ENCODE data around the gene HEATR9. TPM values are rescaled to one million over a fixed set of nuclear protein-coding genes. Genes with fewer than 3 reads are reported as not detected.

HEATR9 gene
- total and polyA plus RNA-seq, 2 donors = not detected

- H3K4me1 ChIP-seq (ENCODE audit: insufficient read depth) = no peaks in the 10 kb centered on the region
- no peaks in the 10 kb centered on the region for H3K36me3 ChIP-seq (ENCODE audit: insufficient read depth)
- peak within 1 kb of the TSS; percentile 16 for H3K4me3 ChIP-seq (ENCODE audit: low read depth, low read length)
- 69% methylated on average over 11 of the region's 11 CpGs for WGBS
- no peak within 1 kb of the TSS for H3K27ac ChIP-seq (ENCODE audit: low read depth)
- DNase-seq (ENCODE audit: extremely low spot score) = no peak
Measured at GRCh38 chr17:35879773-35880654, 11.3 kb upstream of the HEATR9 start, which contains the start of gene CCL5. TSS of gene CCL5 (minus strand) at chr17:35880360.

GRCh38 chr17:35878361-35878760 lies 9.7 kb upstream of the HEATR9 start:
- H3K36me3 ChIP-seq (ENCODE audit: insufficient read depth) = no peaks in the 10 kb centered on the region
- H3K4me1 ChIP-seq (ENCODE audit: insufficient read depth) = no peaks in the 10 kb centered on the region
- H3K27ac ChIP-seq (ENCODE audit: low read depth) = no peak overlapping the region
- no peak for DNase-seq (ENCODE audit: extremely low spot score)
- H3K4me3 ChIP-seq (ENCODE audit: low read depth, low read length) = no peak overlapping the region
- 74% methylated on average over 4 of the region's 4 CpGs for WGBS

- Histone ChIP-seq H3K27ac (ENCODE audit: low read depth) (no peak overlapping the region), H3K4me1 (ENCODE audit: insufficient read depth) (no peaks in the 10 kb centered on the region), H3K36me3 (ENCODE audit: insufficient read depth) (no peaks in the 10 kb centered on the region), H3K4me3 (ENCODE audit: low read depth, low read length) (no peak overlapping the region)
- no peak for DNase-seq (ENCODE audit: extremely low spot score)
Measured at GRCh38 chr17:35877345-35878029, 8.8 kb upstream of the HEATR9 start.

- WGBS = 71% methylated on average over 3 of the region's 3 CpGs
- no peak for DNase-seq (ENCODE audit: extremely low spot score)
Measured at GRCh38 chr17:35876534-35876933, 7.8 kb upstream of the HEATR9 start.

GRCh38 chr17:35875800-35876139 lies 7.1 kb upstream of the HEATR9 start:
- no peak for DNase-seq (ENCODE audit: extremely low spot score)
- no peak overlapping the region for H3K4me3 ChIP-seq (ENCODE audit: low read depth, low read length)

More at GRCh38 chr17:35876534-35876933, 7.8 kb upstream of the HEATR9 start:
- Histone ChIP-seq H3K4me3 (ENCODE audit: low read depth, low read length) (no peak overlapping the region), H3K36me3 (ENCODE audit: insufficient read depth) (no peaks in the 10 kb centered on the region), H3K4me1 (ENCODE audit: insufficient read depth) (no peaks in the 10 kb centered on the region), H3K27ac (ENCODE audit: low read depth) (no peak overlapping the region)

GRCh38 chr17:35875072-35875799 lies 6.5 kb upstream of the HEATR9 start:
- DNase-seq (ENCODE audit: extremely low spot score) = no peak
- 59% methylated on average over 5 of the region's 5 CpGs for WGBS
- Histone ChIP-seq H3K4me3 (ENCODE audit: low read depth, low read length) (no peak overlapping the region), H3K27ac (ENCODE audit: low read depth) (no peak overlapping the region), H3K36me3 (ENCODE audit: insufficient read depth) (no peaks in the 10 kb centered on the region), H3K4me1 (ENCODE audit: insufficient read depth) (no peaks in the 10 kb centered on the region)

More at GRCh38 chr17:35875800-35876139, 7.1 kb upstream of the HEATR9 start:
- Histone ChIP-seq H3K4me1 (ENCODE audit: insufficient read depth) (no peaks in the 10 kb centered on the region), H3K27ac (ENCODE audit: low read depth) (no peak overlapping the region), H3K36me3 (ENCODE audit: insufficient read depth) (no peaks in the 10 kb centered on the region)
- 75% methylated on average over 3 of the region's 3 CpGs for WGBS

- no peaks in the 10 kb centered on the region for H3K4me1 ChIP-seq (ENCODE audit: insufficient read depth)
- WGBS = 93% methylated on average over 12 of the region's 12 CpGs
- H3K36me3 ChIP-seq (ENCODE audit: insufficient read depth) = no peaks in the 10 kb centered on the region
- DNase-seq (ENCODE audit: extremely low spot score) = no peak
- H3K4me3 ChIP-seq (ENCODE audit: low read depth, low read length) = no peak overlapping the region
- no peak overlapping the region for H3K27ac ChIP-seq (ENCODE audit: low read depth)
Measured at GRCh38 chr17:35872196-35872980, 3.7 kb upstream of the HEATR9 start.

GRCh38 chr17:35870906-35871819 lies 2.5 kb upstream of the HEATR9 start:
- no peak for DNase-seq (ENCODE audit: extremely low spot score)
- peaks cover 1% of the 10 kb centered on the region for H3K4me1 ChIP-seq (ENCODE audit: insufficient read depth)
- H3K27ac ChIP-seq (ENCODE audit: low read depth) = no peak overlapping the region
- H3K36me3 ChIP-seq (ENCODE audit: insufficient read depth) = no peaks in the 10 kb centered on the region
- WGBS = 67% methylated on average over 8 of the region's 8 CpGs
- H3K4me3 ChIP-seq (ENCODE audit: low read depth, low read length) = no peak overlapping the region

- no peak overlapping the region for H3K27ac ChIP-seq (ENCODE audit: low read depth)
- no peak for DNase-seq (ENCODE audit: extremely low spot score)
- H3K4me3 ChIP-seq (ENCODE audit: low read depth, low read length) = no peak overlapping the region
- 98% methylated on average over 3 of the region's 3 CpGs for WGBS
- no peaks in the 10 kb centered on the region for H3K36me3 ChIP-seq (ENCODE audit: insufficient read depth)
- H3K4me1 ChIP-seq (ENCODE audit: insufficient read depth) = peaks cover 1% of the 10 kb centered on the region
Measured at GRCh38 chr17:35867574-35867973, 1.1 kb downstream of the HEATR9 start.

- Histone ChIP-seq H3K36me3 (ENCODE audit: insufficient read depth) (no peaks in the 10 kb centered on the region), H3K4me3 (ENCODE audit: low read depth, low read length) (no peak overlapping the region), H3K4me1 (ENCODE audit: insufficient read depth) (peaks cover 1% of the 10 kb centered on the region), H3K27ac (ENCODE audit: low read depth) (no peak overlapping the region)
- 100% methylated on average over 1 of the region's 1 CpG for WGBS
- no peak for DNase-seq (ENCODE audit: extremely low spot score)
Measured at GRCh38 chr17:35866341-35866950, 2.2 kb downstream of the HEATR9 start.

- Histone ChIP-seq H3K4me3 (ENCODE audit: low read depth, low read length) (no peak overlapping the region), H3K4me1 (ENCODE audit: insufficient read depth) (peaks cover 1% of the 10 kb centered on the region), H3K36me3 (ENCODE audit: insufficient read depth) (no peaks in the 10 kb centered on the region), H3K27ac (ENCODE audit: low read depth) (no peak overlapping the region)
- no peak for DNase-seq (ENCODE audit: extremely low spot score)
- 48% methylated on average over 3 of the region's 3 CpGs for WGBS
Measured at GRCh38 chr17:35865412-35866340, 3.0 kb downstream of the HEATR9 start.

All from urinary bladder (tissue), 4 donors.